ENCODE data around the gene LOXHD1.

GRCh38 chr18:46445522-46446313 lies 211.3 kb downstream of the LOXHD1 start:
- TF ChIP-seq CTCF (IDR thresholded peaks at IDR 0.05) (no peak), EZH2 (IDR thresholded peaks at IDR 0.05; ENCODE audit: borderline replicate concordance, insufficient read depth, low read depth, low read length, poor library complexity, severe bottlenecking) (no peak)

Data from B cell (primary cell).